ENCODE data around the gene PPFIA2.

PPFIA2 gene

GRCh38 chr12:81249976-81250375, 509.2 kb downstream of the PPFIA2 start:
- no peak overlapping the region for H3K27ac ChIP-seq
- no peak for TF ChIP-seq CTCF (IDR thresholded peaks at IDR 0.05)
- no peak for TF ChIP-seq ZFX (IDR thresholded peaks at IDR 0.05; ENCODE audit: borderline replicate concordance)

- no peak overlapping the region for H3K27ac ChIP-seq
- TF ChIP-seq CTCF (IDR thresholded peaks at IDR 0.05): no peak
Observed at GRCh38 chr12:81245907-81246570, 513.1 kb downstream of the PPFIA2 start.

GRCh38 chr12:81245458-81245857, 513.7 kb downstream of the PPFIA2 start:
- H3K27ac ChIP-seq: no peak overlapping the region
- no peak for TF ChIP-seq ZFX (IDR thresholded peaks at IDR 0.05; ENCODE audit: borderline replicate concordance)
- no peak for TF ChIP-seq CTCF (IDR thresholded peaks at IDR 0.05)

- no peak for TF ChIP-seq ZFX (IDR thresholded peaks at IDR 0.05; ENCODE audit: borderline replicate concordance)
- no peak for TF ChIP-seq CTCF (IDR thresholded peaks at IDR 0.05)
- H3K27ac ChIP-seq: no peak overlapping the region
Observed at GRCh38 chr12:81231574-81232368, 527.4 kb downstream of the PPFIA2 start.

- TF ChIP-seq ZFX (IDR thresholded peaks at IDR 0.05; ENCODE audit: borderline replicate concordance) (no peak), CTCF (IDR thresholded peaks at IDR 0.05) (no peak)
- no peak overlapping the region for H3K27ac ChIP-seq
Observed at GRCh38 chr12:81229759-81230158, 529.4 kb downstream of the PPFIA2 start.

GRCh38 chr12:81224626-81225025, 534.5 kb downstream of the PPFIA2 start:
- no peak for TF ChIP-seq CTCF (IDR thresholded peaks at IDR 0.05)
- TF ChIP-seq ZFX (IDR thresholded peaks at IDR 0.05; ENCODE audit: borderline replicate concordance): no peak
- no peak overlapping the region for H3K27ac ChIP-seq
